NCI-H1930 (cell line): ENCODE results near the gene KLHL22.

ENCODE experiments used
- DNase-seq, 2 experiments: peaks; one replicate each; lab custom pipeline; 2025; lab: John Stamatoyannopoulos, UW

The KLHL22 gene

GRCh38 chr22:20432244-20432686, 63.3 kb downstream of the KLHL22 start:
- DNase-seq, result no peak

GRCh38 chr22:20431511-20432192, 63.9 kb downstream of the KLHL22 start:
- DNase-seq, result no peak

GRCh38 chr22:20430720-20431510, 64.7 kb downstream of the KLHL22 start:
- DNase-seq, result peak; percentile 21 to 49

GRCh38 chr22:20430101-20430719, 65.4 kb downstream of the KLHL22 start:
- no peak for DNase-seq

GRCh38 chr22:20429254-20430100, 66.1 kb downstream of the KLHL22 start:
- no peak for DNase-seq

- DNase-seq, result no peak
Measured at GRCh38 chr22:20428496-20429253, 66.9 kb downstream of the KLHL22 start.

GRCh38 chr22:20427945-20428417, 67.6 kb downstream of the KLHL22 start:
- DNase-seq, result no peak

GRCh38 chr22:20427104-20427944, 68.3 kb downstream of the KLHL22 start:
- no peak for DNase-seq

GRCh38 chr22:20426259-20426615, 69.4 kb downstream of the KLHL22 start:
- no peak for DNase-seq

GRCh38 chr22:20425566-20426258, 69.9 kb downstream of the KLHL22 start:
- no peak for DNase-seq

GRCh38 chr22:20424932-20425565, 70.5 kb downstream of the KLHL22 start:
- no peak for DNase-seq

GRCh38 chr22:20424568-20424931, 71.0 kb downstream of the KLHL22 start:
- DNase-seq, result no peak

- no peak for DNase-seq
Measured at GRCh38 chr22:20423906-20424551, 71.6 kb downstream of the KLHL22 start.

GRCh38 chr22:20423008-20423905, 72.3 kb downstream of the KLHL22 start:
- no peak for DNase-seq

GRCh38 chr22:20422271-20423007, 73.2 kb downstream of the KLHL22 start:
- no peak for DNase-seq

GRCh38 chr22:20421507-20421874, 74.1 kb downstream of the KLHL22 start:
- no peak for DNase-seq
